ENCODE results near the gene MORN1. TPM values are rescaled to one million over a fixed set of nuclear protein-coding genes. Genes with fewer than 3 reads are reported as not detected.
A peak's percentile ranks its signal among the peaks of the same experiment; 100 is the strongest.

MORN1 gene
- total and polyA plus RNA-seq, 3 donors from 2014 or later: 30.4 to 34.5 (median 30.9) TPM

DNA sequence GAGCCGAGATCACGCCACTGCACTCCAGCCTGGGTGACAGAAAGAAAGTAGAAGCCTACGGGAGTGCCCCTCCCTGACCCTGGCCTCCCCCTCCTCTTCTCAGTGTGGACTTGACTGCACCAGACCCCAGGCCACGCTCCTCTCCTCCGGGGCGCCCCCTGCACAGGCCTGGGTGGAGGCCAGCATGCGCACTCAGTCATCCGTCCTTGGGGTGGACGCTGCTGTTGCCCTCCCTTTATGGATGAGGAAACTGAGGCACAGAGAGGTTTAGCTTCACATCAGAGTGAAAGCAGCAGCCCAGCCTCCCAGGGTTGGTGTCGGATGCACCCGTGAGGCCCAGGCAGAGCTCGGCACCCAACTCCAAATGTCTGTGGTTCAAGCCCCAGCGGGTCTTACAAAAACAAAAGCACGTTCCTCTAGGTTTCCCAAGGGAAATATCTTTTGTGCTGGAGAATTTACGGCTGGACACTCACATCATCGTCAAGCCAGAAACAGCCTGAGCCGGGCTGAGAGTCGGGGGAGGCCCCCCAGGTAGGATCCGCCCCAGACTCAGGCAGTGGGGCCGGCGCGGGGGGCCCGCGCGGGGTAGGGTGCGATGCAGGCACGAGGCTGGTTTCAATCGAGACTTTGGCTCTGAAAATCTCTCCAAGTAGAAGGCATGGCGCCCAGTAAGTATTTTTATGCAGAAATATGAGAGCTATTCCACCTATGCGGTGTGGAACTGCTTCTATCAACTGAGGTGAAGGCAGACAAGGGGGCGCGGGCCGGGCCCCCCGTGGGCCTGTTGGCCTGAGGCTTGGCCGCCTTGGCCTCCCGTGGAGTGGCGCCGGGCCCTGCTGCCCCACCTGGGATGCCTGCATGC, 36.6 kb downstream of the MORN1 start:
- WGBS, 2 donors: 80% methylated on average over 32 to 38 of the region's 38 CpGs
- intact Hi-C loops (cut with DNase I; ENCODE audit: low total_unique reads): no loop called here
- H3K27me3 ChIP-seq: no peaks in the 10 kb centered on the region
- TF ChIP-seq POLR2A (IDR thresholded peaks at IDR 0.05): no peak
- TF ChIP-seq, protein P1, sequence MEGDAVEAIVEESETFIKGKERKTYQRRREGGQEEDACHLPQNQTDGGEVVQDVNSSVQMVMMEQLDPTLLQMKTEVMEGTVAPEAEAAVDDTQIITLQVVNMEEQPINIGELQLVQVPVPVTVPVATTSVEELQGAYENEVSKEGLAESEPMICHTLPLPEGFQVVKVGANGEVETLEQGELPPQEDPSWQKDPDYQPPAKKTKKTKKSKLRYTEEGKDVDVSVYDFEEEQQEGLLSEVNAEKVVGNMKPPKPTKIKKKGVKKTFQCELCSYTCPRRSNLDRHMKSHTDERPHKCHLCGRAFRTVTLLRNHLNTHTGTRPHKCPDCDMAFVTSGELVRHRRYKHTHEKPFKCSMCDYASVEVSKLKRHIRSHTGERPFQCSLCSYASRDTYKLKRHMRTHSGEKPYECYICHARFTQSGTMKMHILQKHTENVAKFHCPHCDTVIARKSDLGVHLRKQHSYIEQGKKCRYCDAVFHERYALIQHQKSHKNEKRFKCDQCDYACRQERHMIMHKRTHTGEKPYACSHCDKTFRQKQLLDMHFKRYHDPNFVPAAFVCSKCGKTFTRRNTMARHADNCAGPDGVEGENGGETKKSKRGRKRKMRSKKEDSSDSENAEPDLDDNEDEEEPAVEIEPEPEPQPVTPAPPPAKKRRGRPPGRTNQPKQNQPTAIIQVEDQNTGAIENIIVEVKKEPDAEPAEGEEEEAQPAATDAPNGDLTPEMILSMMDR (IDR thresholded peaks at IDR 0.05): no peak
- no peak for DNase-seq
- no peaks in the 10 kb centered on the region for H3K36me3 ChIP-seq (ENCODE audit: low read depth, missing control alignments)
- no peak overlapping the region for H3K4me3 ChIP-seq
- H3K4me1 ChIP-seq: peaks cover 8% of the 10 kb centered on the region
- H3K9me3 ChIP-seq: no peaks in the 10 kb centered on the region
- H3K27ac ChIP-seq: no peak overlapping the region

DNA sequence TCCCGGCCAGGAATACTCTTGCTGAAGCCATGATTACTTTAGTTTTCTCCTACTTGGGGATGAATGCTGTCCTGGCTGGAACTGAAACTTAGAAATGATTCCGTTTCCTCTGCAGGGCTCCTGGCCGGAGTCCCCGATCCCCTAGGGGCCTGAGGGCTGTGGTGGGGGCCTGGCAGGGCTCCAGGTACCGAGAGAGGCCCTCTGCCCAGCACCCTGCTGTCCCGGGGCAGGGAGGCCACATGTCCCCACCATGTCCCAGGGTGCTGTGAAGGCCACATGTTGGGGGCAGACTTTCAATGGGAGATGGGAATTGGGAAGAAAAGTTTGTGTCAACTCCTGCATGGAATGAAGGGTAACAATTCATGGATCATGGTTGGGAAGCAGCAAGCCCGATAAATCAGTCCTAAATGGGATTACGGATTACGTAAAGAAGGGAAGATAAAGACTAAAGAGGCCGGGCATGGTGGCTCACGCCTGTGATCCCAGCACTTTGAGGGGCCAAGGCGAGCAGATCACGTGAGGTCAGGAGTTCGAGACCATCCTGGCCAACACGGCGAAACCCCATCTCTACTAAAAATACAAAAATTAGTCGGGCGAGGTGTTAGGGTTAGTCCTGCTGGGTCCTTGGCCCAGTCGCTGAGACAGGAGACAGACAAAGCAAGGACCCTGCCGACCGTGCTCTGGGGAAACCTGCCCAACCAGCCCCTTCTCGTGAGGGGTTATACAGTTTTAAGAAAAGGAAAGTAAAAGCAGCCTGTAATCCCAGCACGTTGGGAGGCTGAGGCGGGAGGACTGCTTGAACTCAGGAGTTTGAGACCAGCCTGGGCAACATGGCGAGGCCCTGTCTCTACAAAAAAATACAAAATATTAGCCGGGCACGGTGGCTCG, 37.6 kb downstream of the MORN1 start:
- Histone ChIP-seq H3K4me1 (peaks cover 8% of the 10 kb centered on the region), H3K27me3 (no peaks in the 10 kb centered on the region), H3K36me3 (ENCODE audit: low read depth, missing control alignments) (no peaks in the 10 kb centered on the region), H3K9me3 (no peaks in the 10 kb centered on the region), H3K4me3 (no peak overlapping the region), H3K27ac (peak overlapping the region in 1 of 2 donors; percentile 5)
- no peak for TF ChIP-seq POLR2A (IDR thresholded peaks at IDR 0.05)
- TF ChIP-seq, protein P1 (IDR thresholded peaks at IDR 0.05): no peak
- no peak for DNase-seq
- intact Hi-C loops (cut with DNase I; ENCODE audit: low total_unique reads): no loop called here
- WGBS, 2 donors: 80 to 85% methylated on average over 23 to 28 of the region's 28 CpGs

DNA sequence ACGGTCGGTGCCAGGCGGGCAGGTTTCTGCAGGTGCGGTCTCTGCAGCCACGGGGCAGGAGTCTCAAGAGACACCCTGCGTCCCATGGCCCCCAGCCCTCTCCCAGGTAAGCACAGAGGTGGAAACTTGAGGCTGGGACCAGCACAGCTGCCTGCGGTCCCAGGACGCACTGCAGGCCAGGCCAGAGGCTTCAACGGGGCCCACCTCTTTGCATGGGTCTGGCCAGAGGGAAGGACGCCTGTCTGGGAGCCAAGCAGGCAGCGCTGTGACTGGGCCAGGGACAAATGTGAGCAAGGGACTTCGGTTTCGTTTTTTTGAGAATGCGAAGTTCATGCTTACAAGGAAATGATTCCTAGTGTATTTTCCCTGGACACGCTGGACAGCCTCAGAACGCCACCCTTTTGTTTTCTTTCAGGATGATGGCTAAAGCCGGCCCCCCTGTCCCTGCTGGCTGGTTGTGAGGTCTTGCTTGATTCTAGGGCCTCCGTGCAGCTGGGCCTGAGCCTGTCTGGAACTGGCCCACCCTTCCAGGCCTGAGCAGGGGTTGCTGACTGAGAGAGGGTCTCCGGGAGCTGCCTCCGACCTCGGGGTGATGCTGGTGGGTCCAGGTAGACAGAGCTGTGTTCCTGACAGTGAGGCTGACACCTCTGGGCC, 38.3 kb downstream of the MORN1 start:
- no peak for DNase-seq
- Histone ChIP-seq H3K27ac (peak overlapping the region in 1 of 2 donors; percentile 5), H3K36me3 (ENCODE audit: low read depth, missing control alignments) (no peaks in the 10 kb centered on the region), H3K27me3 (no peaks in the 10 kb centered on the region), H3K4me3 (no peak overlapping the region), H3K4me1 (peaks cover 8% of the 10 kb centered on the region), H3K9me3 (no peaks in the 10 kb centered on the region)
- 63 to 71% methylated on average over 10 to 19 of the region's 21 CpGs for WGBS, 2 donors
- TF ChIP-seq POLR2A (IDR thresholded peaks at IDR 0.05): no peak
- TF ChIP-seq, protein P1 (IDR thresholded peaks at IDR 0.05): no peak
- intact Hi-C loops (cut with DNase I; ENCODE audit: low total_unique reads): no loop called here

DNA sequence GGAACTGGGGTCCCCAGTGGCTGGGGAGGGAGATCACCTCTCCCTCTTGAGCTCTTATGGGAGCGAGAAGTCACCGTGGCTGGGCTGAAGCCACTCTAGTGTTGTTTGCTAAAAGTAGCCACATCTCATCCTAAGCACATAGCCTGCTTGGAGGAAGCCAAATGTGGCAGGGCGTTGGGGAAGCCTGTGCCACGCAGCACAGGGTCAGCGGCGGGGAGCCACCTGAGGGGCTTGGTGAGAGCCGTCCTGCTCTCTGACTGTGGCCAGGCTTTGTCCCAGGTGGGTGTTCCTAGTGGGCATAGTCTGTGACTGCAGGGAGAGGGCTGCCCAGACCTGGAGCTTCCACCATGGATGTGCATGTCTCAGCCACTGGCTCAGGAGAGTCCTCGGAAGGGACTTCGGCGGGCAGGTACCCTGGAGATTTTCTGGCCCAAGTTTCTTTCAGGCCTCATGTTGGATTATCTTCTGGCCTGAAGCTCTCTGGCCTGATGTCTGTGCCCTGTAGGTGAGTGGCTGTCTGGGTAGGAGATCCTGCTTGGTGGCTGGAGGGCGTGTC, 38.9 kb downstream of the MORN1 start:
- intact Hi-C loops (cut with DNase I; ENCODE audit: low total_unique reads): no loop called here
- WGBS, 2 donors: 92 to 98% methylated on average over 10 to 11 of the region's 11 CpGs
- no peak overlapping the region for H3K27ac ChIP-seq

More for the DNA sequence above, 38.9 kb downstream of the MORN1 start:
- no peak for DNase-seq
- H3K9me3 ChIP-seq: no peaks in the 10 kb centered on the region
- H3K27me3 ChIP-seq: no peaks in the 10 kb centered on the region
- no peak for TF ChIP-seq POLR2A (IDR thresholded peaks at IDR 0.05)
- TF ChIP-seq, protein P1 (IDR thresholded peaks at IDR 0.05): no peak
- H3K36me3 ChIP-seq (ENCODE audit: low read depth, missing control alignments): no peaks in the 10 kb centered on the region
- H3K4me1 ChIP-seq: peaks cover 8% of the 10 kb centered on the region
- H3K4me3 ChIP-seq: no peak overlapping the region

Data from testis (tissue), 3 donors.